Ramos (cell line): ENCODE measurements around the gene ZNF474.

Experiments
- in situ Hi-C: fragments of 300-500 bp; cut with MboI; formaldehyde crosslinking; loops from one replicate; pipeline ENCODE4 v1.14.3; 2022; ENCODE audit warnings: low sequenced_read_pairs; ENCODE audit not compliant: unreplicated experiment

Gene ZNF474

GRCh38 chr5:122114501-122114900 is 14.8 kb upstream of the ZNF474 start:
- in situ Hi-C loops: no loop called here

GRCh38 chr5:122118356-122118948 is 10.9 kb upstream of the ZNF474 start:
- in situ Hi-C loops: no loop called here

GRCh38 chr5:122119205-122119604 is 10.1 kb upstream of the ZNF474 start:
- in situ Hi-C loops: no loop called here

GRCh38 chr5:122120493-122120892 is 8.9 kb upstream of the ZNF474 start:
- in situ Hi-C loops: no loop called here

- in situ Hi-C loops: no loop called here
These were observed 8.4 kb upstream of the ZNF474 start for GRCh38 chr5:122120957-122121356.

GRCh38 chr5:122121479-122122465 is 7.6 kb upstream of the ZNF474 start:
- in situ Hi-C loops: no loop called here

- in situ Hi-C loops: no loop called here
These were observed 4.6 kb upstream of the ZNF474 start for GRCh38 chr5:122124766-122125165.

- in situ Hi-C loops: no loop called here
These were observed 3.1 kb upstream of the ZNF474 start for GRCh38 chr5:122126177-122126755.

- in situ Hi-C loops: no loop called here
These were observed 2.5 kb upstream of the ZNF474 start for GRCh38 chr5:122126756-122127321.

GRCh38 chr5:122130152-122130551 is 806 bp downstream of the ZNF474 start:
- in situ Hi-C loops: no loop called here

- in situ Hi-C loops: no loop called here
These were observed 8.4 kb downstream of the ZNF474 start for GRCh38 chr5:122137702-122138101.

GRCh38 chr5:122138356-122138755 is 9.0 kb downstream of the ZNF474 start:
- in situ Hi-C loops: no loop called here

GRCh38 chr5:122140900-122141299 is 11.6 kb downstream of the ZNF474 start:
- in situ Hi-C loops: no loop called here

- in situ Hi-C loops: no loop called here
These were observed 12.4 kb downstream of the ZNF474 start for GRCh38 chr5:122141751-122142150.

GRCh38 chr5:122142480-122143164 is 13.3 kb downstream of the ZNF474 start:
- in situ Hi-C loops: no loop called here

- in situ Hi-C loops: no loop called here
These were observed 14.9 kb downstream of the ZNF474 start for GRCh38 chr5:122144236-122144635.

- in situ Hi-C loops: no loop called here
These were observed 16.6 kb downstream of the ZNF474 start for GRCh38 chr5:122145906-122146305.

GRCh38 chr5:122149321-122150090 is 20.2 kb downstream of the ZNF474 start:
- in situ Hi-C loops: no loop called here

- in situ Hi-C loops: no loop called here
These were observed 20.9 kb downstream of the ZNF474 start for GRCh38 chr5:122150215-122150614.

- in situ Hi-C loops: no loop called here
These were observed 22.3 kb downstream of the ZNF474 start for GRCh38 chr5:122151640-122152039.
